ENCODE measurements around the gene RUFY2.
"Not testable (repeated sequence)": the region's sequence is repeated elsewhere in the genome, so short reads cannot be mapped to it uniquely, and the experiment has no call there.

RUFY2 gene

DNA sequence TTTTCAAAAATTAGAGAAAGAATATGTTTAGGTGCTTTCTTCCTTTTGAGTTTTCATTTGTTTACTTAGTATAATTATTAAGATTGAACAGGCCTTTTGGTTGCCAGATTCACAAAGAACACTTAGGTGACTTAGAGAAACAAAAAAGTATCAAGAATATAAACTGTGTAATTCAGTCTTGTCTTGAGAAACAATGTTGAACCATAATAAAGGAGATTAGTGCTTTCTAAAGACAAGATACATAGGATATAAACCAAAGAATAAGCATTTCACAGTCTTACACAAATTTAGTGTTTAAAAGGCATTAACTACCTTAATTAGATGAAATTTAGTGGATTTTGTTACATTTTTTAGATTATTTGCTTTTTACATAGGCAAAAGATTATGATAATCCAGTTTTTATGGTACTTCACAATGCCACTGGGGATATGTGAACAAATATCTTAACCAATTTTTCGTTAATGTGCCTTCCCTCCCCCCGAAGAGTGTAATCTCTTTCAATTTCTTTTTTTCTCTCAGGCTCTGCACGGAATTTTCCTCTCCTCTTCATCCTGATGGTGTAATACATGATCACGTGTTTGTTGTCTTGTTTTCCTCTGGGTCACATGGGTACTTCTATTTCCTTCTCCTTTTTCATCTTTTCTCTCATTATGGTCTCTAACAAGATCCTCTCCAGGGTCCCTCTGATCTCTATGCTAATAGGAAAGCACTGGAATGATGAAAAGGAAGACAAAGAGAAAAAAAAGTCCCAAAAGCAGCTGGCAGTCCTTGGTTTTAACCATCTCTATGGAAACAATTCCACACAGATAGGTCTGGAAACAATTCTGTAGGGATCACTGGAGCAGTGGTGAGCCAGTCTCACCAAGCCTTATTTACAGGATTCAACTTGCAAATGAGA lies 78.9 kb downstream of the RUFY2 start:
- DNase-seq (ENCODE audit: extremely low read depth, low read depth): no peak
- TF ChIP-seq, protein P1, sequence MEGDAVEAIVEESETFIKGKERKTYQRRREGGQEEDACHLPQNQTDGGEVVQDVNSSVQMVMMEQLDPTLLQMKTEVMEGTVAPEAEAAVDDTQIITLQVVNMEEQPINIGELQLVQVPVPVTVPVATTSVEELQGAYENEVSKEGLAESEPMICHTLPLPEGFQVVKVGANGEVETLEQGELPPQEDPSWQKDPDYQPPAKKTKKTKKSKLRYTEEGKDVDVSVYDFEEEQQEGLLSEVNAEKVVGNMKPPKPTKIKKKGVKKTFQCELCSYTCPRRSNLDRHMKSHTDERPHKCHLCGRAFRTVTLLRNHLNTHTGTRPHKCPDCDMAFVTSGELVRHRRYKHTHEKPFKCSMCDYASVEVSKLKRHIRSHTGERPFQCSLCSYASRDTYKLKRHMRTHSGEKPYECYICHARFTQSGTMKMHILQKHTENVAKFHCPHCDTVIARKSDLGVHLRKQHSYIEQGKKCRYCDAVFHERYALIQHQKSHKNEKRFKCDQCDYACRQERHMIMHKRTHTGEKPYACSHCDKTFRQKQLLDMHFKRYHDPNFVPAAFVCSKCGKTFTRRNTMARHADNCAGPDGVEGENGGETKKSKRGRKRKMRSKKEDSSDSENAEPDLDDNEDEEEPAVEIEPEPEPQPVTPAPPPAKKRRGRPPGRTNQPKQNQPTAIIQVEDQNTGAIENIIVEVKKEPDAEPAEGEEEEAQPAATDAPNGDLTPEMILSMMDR (IDR thresholded peaks at IDR 0.05; ENCODE audit: low read depth, low read length, missing control alignments): no peak
- H3K4me3 ChIP-seq (replicated peaks; ENCODE audit: low read depth, low read length): peak overlapping the region; percentile 10

DNA sequence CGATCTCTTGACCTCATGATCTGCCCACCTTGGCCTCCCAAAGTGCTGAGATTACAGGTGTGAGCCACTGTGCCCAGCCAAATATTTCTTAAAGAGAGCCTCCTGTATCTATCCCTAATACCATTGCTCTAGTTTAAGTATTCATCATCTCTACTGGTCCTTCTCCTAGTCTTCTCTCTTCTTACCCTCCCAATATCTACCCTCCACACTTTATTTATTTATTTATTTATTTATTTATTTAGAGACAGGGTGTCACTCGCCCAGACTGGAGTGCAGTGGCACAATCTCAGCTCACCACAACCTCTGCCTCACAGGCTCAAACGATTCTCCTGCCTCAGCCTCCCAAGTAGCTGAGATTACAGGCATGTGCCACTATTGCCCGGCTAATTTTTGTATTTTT lies 82.7 kb downstream of the RUFY2 start:
- DNase-seq (ENCODE audit: extremely low read depth, low read depth); H3K4me3 ChIP-seq (replicated peaks; ENCODE audit: low read depth, low read length): not testable (repeated sequence)

DNA sequence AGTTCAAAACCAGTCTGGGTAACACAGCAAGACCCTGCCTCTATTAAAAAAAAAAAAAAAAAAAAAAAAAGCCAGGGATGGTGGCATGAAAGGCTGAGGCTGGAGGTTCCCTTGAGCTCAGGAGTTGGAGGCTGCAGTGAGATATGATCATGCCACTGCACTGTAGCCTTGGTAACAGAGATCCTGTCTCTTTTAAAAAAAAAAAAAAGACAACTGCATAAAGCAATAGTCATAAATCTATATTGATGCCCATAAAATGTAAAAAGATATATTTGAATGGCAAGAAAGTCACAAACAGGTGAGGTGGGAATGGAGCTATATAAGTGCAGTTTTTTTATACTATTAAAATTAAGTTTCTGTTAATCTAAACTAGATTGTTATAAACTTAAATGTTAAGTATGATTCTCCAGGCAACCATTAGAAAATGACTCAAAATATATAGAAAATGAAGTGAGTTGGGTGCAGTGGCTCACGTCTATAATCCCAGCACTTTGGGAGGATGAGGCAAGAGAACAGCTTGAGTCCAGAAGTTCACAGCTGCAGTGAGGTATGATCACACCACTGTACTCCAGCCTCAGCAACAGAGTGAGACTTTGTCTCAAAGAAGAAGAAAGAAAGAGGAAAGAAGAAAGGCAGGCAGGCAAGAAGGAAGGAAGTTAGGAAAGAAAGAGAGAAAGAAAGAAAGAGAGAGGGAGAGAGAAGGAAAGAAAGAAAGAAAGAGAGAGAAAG lies 88.6 kb downstream of the RUFY2 start:
- H3K4me3 ChIP-seq (replicated peaks; ENCODE audit: low read depth, low read length): no peak overlapping the region
- TF ChIP-seq, protein P1 (IDR thresholded peaks at IDR 0.05; ENCODE audit: low read depth, low read length, missing control alignments): no peak
- no peak for DNase-seq (ENCODE audit: extremely low read depth, low read depth)

DNA sequence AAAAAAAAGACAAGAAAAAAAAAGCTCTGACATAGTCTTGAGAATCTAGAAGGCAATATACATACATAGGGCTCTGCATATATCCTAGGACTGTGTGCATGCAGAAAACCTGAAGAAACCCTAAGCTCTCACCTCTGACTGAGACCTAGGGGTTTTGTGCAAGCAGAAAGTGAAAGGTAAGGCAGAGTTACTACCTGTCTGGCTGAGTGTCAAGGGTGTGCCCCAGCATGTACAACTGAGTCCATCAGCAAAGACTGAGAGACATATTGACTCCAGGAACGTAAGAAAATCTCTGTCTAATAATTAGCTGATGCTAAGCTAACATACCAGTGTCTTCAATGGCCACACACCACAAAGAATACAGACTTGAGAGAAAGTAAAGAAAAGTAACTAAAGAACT lies 91.5 kb downstream of the RUFY2 start:
- TF ChIP-seq, protein P1 (IDR thresholded peaks at IDR 0.05; ENCODE audit: low read depth, low read length, missing control alignments): no peak
- DNase-seq (ENCODE audit: extremely low read depth, low read depth): no peak
- H3K4me3 ChIP-seq (replicated peaks; ENCODE audit: low read depth, low read length): no peak overlapping the region

DNA sequence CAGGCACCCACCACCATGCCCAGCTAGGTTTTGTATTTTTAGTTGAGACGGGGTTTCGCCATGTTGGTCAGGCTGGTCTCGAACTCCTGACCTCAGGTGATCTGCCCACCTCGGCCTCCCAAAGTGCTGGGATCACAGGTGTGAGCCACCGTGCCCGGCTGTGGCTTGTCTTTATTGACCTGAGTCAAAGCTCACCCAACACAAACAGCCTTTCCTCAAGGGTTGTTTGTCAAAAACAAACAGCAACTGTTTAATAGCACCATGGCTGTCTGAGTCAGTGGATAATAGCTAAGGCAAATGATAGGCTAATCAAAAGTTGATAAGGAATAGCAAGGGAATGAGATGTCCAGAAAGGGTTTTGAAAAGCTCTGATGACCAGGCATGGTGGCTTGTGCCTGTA lies 92.1 kb downstream of the RUFY2 start:
- DNase-seq (ENCODE audit: extremely low read depth, low read depth): not testable (repeated sequence)

DNA sequence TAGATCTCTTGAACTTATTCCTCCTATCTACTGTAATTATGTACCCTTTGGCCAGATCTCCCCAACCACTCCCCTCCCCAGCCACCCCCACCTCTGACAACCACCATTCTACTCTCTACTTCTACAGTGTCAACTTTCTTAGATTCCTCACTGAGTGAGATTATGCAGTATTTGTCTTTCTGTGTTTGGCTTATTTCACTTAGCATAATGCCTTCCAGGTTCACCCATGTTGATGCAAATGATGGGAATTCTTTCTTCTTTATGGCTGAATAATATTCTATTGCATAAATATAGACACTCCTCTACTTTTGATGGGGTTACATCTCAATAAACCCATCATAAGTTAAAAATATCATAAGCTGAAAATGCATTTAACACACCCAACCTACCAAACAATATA lies 96.5 kb downstream of the RUFY2 start:
- TF ChIP-seq, protein P1 (IDR thresholded peaks at IDR 0.05; ENCODE audit: low read depth, low read length, missing control alignments): no peak
- H3K4me3 ChIP-seq (replicated peaks; ENCODE audit: low read depth, low read length): no peak overlapping the region
- no peak for DNase-seq (ENCODE audit: extremely low read depth, low read depth)

More for the DNA sequence above, 92.1 kb downstream of the RUFY2 start:
- not testable (repeated sequence) for H3K4me3 ChIP-seq (replicated peaks; ENCODE audit: low read depth, low read length)

DNA sequence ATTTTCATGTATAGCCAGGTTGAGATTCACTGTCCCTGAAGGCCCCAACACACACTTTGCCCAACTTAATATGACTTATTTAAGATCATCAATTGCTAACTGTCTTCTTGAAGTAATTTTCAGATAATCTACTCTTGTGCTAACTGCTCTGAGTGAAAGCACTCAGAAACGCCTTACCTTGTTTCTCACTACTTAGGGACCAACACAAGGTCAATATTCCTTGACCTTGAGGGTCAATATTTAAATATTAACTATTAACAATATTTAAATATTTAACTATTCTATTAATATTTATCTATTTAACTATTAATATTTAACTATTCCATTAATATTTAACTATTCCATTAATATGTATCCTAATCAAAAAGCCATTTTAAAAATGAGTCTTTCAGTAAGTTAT lies 101.2 kb downstream of the RUFY2 start:
- TF ChIP-seq, protein P1 (IDR thresholded peaks at IDR 0.05; ENCODE audit: low read depth, low read length, missing control alignments): no peak
- H3K4me3 ChIP-seq (replicated peaks; ENCODE audit: low read depth, low read length): no peak overlapping the region
- no peak for DNase-seq (ENCODE audit: extremely low read depth, low read depth)
